HG03175 (cell line): ENCODE data around the gene OPCML.

Source experiments
- ATAC-seq: cut with Tn5 transposase; IDR thresholded peaks from one replicate; pipeline ENCODE4 v1.9.1; 2021; ENCODE audit warnings: mild to moderate bottlenecking, moderate library complexity; ENCODE audit not compliant: unreplicated experiment

Gene OPCML

GRCh38 chr11:133361689-133361994 lies 170.7 kb downstream of the OPCML start:
- no peak for ATAC-seq

- ATAC-seq = no peak
These were observed 171.2 kb downstream of the OPCML start for GRCh38 chr11:133360860-133361688.

GRCh38 chr11:133355095-133355494 lies 177.2 kb downstream of the OPCML start:
- ATAC-seq = no peak

GRCh38 chr11:133354069-133354468 lies 178.2 kb downstream of the OPCML start:
- no peak for ATAC-seq

GRCh38 chr11:133350045-133350444 lies 182.3 kb downstream of the OPCML start:
- no peak for ATAC-seq

- ATAC-seq = no peak
These were observed 184.3 kb downstream of the OPCML start for GRCh38 chr11:133347988-133348387.

- no peak for ATAC-seq
These were observed 186.2 kb downstream of the OPCML start for GRCh38 chr11:133346137-133346536.

GRCh38 chr11:133343951-133344350 lies 188.3 kb downstream of the OPCML start:
- ATAC-seq = no peak

GRCh38 chr11:133339495-133340140 lies 192.7 kb downstream of the OPCML start:
- ATAC-seq = no peak

GRCh38 chr11:133338588-133338987 lies 193.7 kb downstream of the OPCML start:
- no peak for ATAC-seq

GRCh38 chr11:133337951-133338418 lies 194.3 kb downstream of the OPCML start:
- no peak for ATAC-seq

GRCh38 chr11:133337193-133337592 lies 195.1 kb downstream of the OPCML start:
- no peak for ATAC-seq

GRCh38 chr11:133331031-133331430 lies 201.3 kb downstream of the OPCML start:
- ATAC-seq = no peak

- ATAC-seq = no peak
These were observed 205.5 kb downstream of the OPCML start for GRCh38 chr11:133326849-133327248.

- ATAC-seq = no peak
These were observed 206.0 kb downstream of the OPCML start for GRCh38 chr11:133326332-133326731.

- ATAC-seq = no peak
These were observed 206.6 kb downstream of the OPCML start for GRCh38 chr11:133325711-133326110.

- ATAC-seq = no peak
These were observed 208.9 kb downstream of the OPCML start for GRCh38 chr11:133323354-133323753.

- no peak for ATAC-seq
These were observed 214.1 kb downstream of the OPCML start for GRCh38 chr11:133318221-133318620.

- no peak for ATAC-seq
These were observed 221.1 kb downstream of the OPCML start for GRCh38 chr11:133311230-133311629.

- no peak for ATAC-seq
These were observed 226.3 kb downstream of the OPCML start for GRCh38 chr11:133306019-133306418.

- ATAC-seq = no peak
These were observed 226.9 kb downstream of the OPCML start for GRCh38 chr11:133305208-133305956.

GRCh38 chr11:133303262-133303661 lies 229.0 kb downstream of the OPCML start:
- no peak for ATAC-seq
